HG02884 (cell line): ENCODE results near the gene GAS2L2.

Experiments used
- ATAC-seq: cut with Tn5 transposase; IDR thresholded peaks from one replicate; pipeline ENCODE4 v1.9.1; 2021; ENCODE audit warnings: mild to moderate bottlenecking, moderate library complexity; ENCODE audit not compliant: unreplicated experiment

Gene GAS2L2

GRCh38 chr17:35752945-35753764 lies at the start of gene GAS2L2:
TSS of gene GAS2L2 (minus strand) at chr17:35753239. CDS start at chr17:35752850, 389 bp downstream.
- ATAC-seq = no peak

DNA sequence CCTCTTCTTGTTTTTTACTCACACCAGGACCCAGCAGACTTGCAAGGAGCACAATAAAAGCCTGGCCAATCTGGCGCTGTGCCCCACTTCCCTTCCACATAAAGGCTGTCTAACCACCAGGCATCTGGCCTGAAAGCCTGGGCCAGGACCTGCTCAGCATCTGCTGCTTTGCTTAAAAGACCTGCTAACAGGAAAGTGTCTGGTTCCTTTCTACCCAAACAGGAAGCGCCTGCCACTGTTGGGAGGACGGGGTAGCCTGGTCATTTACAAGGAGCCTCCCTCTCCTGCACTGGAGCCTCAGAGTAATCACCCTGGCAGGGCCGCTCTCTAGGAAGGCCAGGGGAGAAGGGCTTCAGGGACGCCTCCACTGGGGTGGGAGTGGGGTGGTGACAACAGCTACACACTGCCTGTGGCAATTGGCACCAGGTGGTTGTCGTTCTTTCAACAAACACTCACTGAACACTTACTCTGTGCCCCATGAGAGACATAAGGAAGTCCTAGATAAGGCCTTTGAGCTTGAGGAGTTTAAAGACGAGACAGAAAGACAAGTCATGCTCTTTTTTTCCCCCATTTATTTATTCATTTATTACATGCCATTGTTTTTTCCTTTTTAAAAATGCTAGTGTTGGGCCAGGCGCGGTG lies 48.7 kb upstream of the GAS2L2 start:
- no peak for ATAC-seq

GRCh38 chr17:35799942-35800341 lies 46.9 kb upstream of the GAS2L2 start:
- ATAC-seq = no peak

DNA sequence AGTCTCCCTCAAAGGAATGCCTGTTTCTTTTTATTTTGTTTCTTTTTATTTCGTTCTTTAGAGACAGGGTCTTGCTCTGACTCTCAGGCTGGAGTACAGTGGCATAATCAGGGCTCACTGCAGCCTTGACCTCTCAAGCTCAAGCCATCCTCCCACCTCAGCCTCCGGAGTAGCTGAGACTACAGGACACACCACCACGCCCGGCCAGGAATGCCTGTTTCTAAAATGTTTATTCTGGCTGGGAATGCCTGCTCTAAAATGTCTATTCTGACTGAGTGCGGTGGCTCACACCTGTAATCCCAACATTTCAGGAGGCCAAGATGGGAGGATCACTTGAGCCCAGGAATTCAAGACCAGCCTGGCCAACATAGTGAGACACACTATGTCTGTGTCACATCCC lies 44.9 kb upstream of the GAS2L2 start:
- ATAC-seq = no peak

DNA sequence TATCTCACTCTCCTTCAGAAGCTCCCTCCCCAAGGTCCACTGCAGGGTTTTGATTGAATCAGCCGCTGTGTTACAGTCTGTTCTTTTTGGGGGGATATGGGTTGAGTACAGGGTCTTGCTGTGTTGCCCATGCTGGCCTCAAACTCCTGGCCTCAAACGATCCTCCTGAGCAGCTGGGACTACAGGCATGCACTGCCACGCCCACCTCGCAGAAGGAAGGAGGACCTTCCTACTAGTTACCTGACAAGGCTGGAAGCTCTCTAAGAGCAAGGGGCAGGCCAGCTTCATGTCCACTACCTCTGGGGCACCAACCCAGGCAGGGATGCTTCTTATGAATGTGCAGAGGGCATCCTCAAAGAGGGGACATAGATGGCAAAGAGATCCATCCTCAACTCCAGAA lies 44.3 kb upstream of the GAS2L2 start:
- no peak for ATAC-seq

DNA sequence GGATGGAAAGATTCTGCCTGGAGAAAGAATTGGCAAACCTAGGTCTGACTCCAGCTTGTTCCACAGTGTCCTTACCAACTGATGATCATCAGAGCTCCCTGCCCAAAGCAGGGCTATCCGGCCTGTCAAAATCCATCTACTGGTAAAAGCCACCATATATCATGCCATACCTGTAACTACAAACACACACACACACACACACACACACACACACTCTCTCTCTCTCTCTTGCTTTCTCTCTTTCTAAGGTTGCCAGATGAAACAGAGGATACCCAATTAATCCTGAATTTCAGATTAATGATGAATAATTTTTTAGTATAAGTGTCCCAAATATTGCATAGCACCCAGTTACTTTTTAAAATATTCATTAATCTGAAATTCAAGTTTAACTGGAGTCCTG lies 43.9 kb upstream of the GAS2L2 start:
- no peak for ATAC-seq

DNA sequence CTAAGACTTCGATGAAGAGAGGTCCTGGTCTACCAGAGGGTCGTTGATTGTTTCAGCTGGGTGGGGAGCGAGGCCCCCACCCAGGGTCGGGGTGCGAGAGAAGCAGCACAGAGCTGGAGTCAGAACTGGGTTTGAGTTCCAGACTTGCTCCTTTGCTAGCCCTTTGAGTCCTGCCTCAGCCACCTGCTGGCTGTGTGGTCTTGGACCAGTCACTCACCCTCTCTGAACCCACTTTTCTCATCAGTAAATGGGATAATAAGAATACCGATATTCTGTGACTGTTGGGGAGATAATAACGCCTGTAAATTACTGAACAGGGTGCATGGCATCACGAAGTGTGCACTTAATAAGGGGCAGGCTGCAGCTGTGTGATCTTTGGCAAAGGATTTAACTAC lies 42.8 kb upstream of the GAS2L2 start:
- no peak for ATAC-seq

- no peak for ATAC-seq
Observed at GRCh38 chr17:35795007-35795870, 42.2 kb upstream of the GAS2L2 start, which contains the start of gene MMP28. TSS of gene MMP28 (minus strand) at chr17:35795641. CDS start at chr17:35795377, 264 bp downstream.

GRCh38 chr17:35793257-35793656 lies 40.2 kb upstream of the GAS2L2 start:
- no peak for ATAC-seq

- no peak for ATAC-seq
Observed at GRCh38 chr17:35791681-35792350, 38.8 kb upstream of the GAS2L2 start.

DNA sequence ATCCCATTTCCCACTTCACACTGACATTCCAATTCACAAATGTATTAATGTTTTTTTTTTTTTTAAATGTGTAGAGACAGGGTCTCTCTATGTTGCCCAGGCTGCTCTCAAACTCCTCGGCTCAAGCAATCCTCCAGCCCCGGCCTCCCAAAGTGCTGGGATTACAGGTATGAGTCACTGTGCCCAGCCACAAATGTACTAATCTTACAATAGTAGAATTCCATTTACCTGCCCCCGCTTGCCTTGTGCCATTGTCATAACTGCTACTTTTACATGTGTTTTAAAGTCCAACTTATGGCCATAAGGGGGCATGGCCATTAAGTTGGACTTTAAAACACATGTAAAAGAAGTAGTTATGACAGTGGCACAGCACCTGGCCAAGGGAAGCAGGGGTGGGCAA lies 37.8 kb upstream of the GAS2L2 start:
- ATAC-seq = no peak

DNA sequence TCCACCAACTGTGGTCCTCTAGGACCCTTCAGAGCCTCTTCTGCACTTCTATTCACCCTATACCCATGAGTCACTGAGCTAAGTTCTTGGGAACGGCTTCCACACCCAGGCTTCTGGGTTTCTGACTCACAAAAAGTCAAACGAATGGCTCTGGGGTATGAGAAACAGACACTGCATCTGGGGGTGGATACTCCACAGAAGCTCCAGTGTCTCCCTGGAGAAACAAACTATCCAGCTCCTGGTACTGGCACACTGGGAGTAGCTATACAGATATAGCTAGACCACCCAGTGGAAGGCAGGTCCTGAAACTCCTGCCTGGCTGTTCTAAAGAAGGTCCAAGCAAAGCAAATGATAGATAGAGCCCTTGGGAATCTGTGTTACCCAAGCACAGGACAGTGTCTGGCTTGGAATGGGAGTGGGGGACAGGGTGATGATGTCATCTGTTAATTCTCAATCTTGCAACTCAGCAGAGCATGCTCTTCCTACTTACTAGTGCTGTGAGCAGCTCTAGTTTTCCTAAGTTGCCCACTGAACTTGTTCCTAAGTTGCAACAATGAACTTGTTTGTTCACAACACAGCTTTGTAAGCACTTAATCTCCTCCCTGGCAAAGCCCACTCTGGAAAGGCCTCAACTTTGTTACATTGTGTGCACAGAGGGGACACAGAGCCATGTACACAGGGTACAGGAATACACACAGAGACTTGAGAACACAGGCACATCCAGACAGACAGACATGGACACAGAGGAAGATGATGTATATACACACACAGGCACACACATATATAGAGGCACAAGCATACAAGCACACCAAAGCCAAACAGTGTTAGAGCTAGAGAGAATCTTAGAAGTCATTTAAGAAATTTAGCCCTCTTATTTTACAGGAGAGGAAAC lies 35.7 kb upstream of the GAS2L2 start:
- no peak for ATAC-seq

- ATAC-seq = no peak
Observed at GRCh38 chr17:35786941-35787432, 33.9 kb upstream of the GAS2L2 start.

DNA sequence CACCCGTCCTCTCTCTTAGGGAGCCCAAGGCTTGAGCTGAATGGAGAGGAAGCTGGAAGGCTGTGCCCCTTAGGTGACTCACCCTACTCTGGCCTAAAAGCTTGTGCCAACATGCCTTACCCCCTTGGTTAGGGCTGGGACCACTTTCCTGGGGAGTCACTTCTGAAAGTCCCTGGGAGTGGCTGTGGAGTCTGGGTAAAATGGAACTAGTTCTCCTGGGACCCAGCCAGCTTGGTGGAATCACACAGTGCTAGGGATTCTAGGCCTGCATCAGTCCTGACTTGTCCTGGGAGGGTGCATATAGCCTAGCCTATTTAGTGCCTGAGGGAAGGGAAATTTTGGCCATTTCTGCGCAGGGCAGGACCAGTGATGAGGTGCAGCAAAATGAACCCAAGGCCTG lies 31.9 kb upstream of the GAS2L2 start:
- no peak for ATAC-seq

DNA sequence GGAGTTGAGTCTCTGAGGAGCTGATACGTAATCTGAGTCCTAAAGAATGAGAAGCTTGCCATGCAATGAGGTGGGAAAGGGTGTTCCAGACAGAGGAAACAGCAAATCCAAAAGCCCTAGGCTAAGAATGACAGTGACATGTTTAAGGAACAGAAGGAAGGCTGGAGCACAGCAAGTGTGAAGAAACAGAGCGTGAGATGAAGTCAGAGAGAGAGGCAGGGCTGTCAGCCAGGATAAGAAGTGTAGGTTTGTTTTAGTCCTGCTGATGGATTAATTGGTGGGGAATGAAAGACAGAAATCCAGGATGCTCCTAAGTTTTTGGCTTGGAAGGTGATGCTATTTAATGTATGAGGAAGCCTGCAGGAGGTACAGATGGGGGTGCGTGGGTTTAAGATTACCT lies 27.9 kb upstream of the GAS2L2 start:
- no peak for ATAC-seq

DNA sequence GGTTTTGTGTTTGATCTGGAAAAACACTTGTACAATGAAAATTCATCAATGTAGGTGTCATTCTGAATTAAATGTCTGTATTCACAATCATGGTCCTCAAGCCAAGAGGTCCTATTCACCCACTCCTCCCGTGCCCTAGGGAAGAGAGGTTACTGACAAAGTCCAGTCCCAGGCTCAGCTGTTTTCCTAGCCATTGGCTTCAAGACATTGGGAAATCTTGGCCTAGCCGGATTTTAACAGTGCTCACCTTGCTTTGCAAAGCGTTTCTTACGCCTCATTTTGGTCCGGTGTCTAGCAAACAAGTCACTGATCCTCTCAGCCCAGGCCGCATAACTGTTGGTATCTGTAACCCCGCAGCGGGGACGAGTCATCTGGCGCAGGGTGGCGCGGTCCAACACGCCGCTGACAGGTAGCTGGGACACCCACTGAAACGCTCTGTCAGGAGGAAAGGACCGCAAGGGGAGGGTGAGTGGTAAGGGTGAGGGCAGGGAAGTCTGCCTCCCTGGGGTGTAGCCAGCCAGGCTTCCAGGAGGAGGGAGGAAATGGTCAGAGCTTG lies 25.7 kb upstream of the GAS2L2 start:
- no peak for ATAC-seq

GRCh38 chr17:35775583-35775982 lies 22.5 kb upstream of the GAS2L2 start:
- no peak for ATAC-seq

DNA sequence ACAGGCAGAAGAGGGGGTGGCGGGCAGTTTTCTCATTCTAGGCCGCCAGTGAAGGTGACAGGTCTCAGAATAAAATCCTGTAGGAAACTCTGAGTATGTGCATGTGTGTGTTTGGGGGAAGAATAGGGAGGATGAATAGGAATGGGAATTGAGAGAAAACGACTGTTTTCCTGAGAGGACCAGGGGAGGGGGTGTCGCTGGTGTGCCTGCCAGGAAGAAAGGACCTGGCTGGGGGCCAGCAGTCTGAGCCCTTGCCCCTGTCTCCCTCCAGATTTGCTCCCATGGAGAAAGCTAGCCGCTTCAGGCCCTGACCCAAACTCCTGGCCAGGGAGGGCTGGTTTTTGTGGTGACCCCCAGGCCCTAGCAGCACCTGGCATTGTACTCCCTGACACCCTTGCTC lies 22.0 kb upstream of the GAS2L2 start:
- no peak for ATAC-seq

DNA sequence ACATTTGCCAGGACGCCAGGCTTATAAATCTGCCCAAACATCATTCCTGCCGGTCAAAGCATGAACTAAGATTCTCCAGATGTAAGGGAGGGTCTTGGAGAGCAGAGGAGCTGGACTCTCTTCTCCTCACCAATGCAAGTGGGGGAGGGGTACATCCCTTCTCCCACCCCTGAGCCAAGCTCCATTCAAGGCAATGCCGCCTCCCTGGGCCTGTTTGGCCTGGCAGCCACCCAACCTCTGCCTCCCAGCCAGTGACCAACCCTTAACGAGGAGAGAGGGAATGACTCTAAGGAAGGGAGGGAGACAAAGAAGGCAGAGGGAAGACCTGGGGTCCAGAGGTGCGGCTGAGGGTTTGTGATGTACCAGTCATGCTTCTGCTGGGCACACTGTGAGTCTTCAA lies 21.5 kb upstream of the GAS2L2 start:
- no peak for ATAC-seq
